K562 (cell line): ENCODE results near the gene PM20D2. TPM values are rescaled to one million over a fixed set of nuclear protein-coding genes. Genes with fewer than 3 reads are reported as not detected.

ENCODE experiments used
- ATAC-seq: fragments of 200-7000 bp; cut with Tn5 transposase; 3 replicates; pipeline ENCODE4 v1.9.1; 2020; ENCODE audit warnings: moderate library complexity
- BruUV-seq: library from RNA; stranded (reverse); fragments of 400-500 nt; replicated peaks from 2 replicates; lab custom pipeline; 2021; lab: Mats Ljungman, UMichigan
- CTCF ChIA-PET: fragments of 300-600 bp; formaldehyde crosslinking; extraction: SDS; loops from one replicate; lab custom pipeline; 2021; ENCODE audit warnings: low intra/inter-chr PET ratio; lab: Yijun Ruan, JAX
- POLR2A ChIA-PET: fragments of 300-600, 350-650 bp; sonication (Branson Sonifier 250); formaldehyde crosslinking; extraction: SDS; loops from one replicate; lab custom pipeline; 2021; ENCODE audit warnings: antibody characterized with exemption, inconsistent platforms; lab: Yijun Ruan, JAX
- DNase-seq, 4 experiments: peaks; one replicate each; pipeline versions ENCODE4 v3.0.0 to v3.0.0-alpha.2; 2011 to 2018; ENCODE audit warnings: low spot score in 3 of 4, mixed read lengths in 3 of 4; ENCODE audit errors: extremely low read depth in 1 of 4
- FAIRE-seq: peaks from 2 replicates; lab custom pipeline; 2011; peaks lifted over from hg19 to GRCh38; lab: Jason Lieb, UNC
- H2AFZ ChIP-seq: 2 replicates; pipeline ENCODE4 v1.6.0; 2011; ENCODE audit warnings: low read depth, low read length, control low read depth, inconsistent platforms
- H3K27ac ChIP-seq: fragments of 200-600 bp; 3 replicates; pipeline ENCODE4 v1.8.0; 2011; ENCODE audit warnings: low read depth, mild to moderate bottlenecking, control low read depth, inconsistent platforms, low read length, moderate library complexity, mixed read lengths; ENCODE audit errors: extremely low read depth
- H3K27me3 ChIP-seq, 2 experiments: fragments of 300-600 bp in 1 of 2; 2 replicates in 1 of 2; 3 replicates in 1 of 2; pipeline versions ENCODE4 v1.6.0 to v1.8.0; 2011; ENCODE audit warnings: inconsistent platforms in 2 of 2, low read length in 2 of 2, mild to moderate bottlenecking in 1 of 2, mixed read lengths in 1 of 2, moderate library complexity in 1 of 2; ENCODE audit not compliant: control insufficient read depth in 2 of 2, insufficient read depth in 2 of 2
- H3K36me3 ChIP-seq: fragments of 300-600 bp; 3 replicates; pipeline ENCODE4 v1.8.0; 2011; ENCODE audit warnings: mild to moderate bottlenecking, low read length, inconsistent platforms; ENCODE audit not compliant: control insufficient read depth, insufficient read depth
- H3K4me1 ChIP-seq, 2 experiments: fragments of 200-600 bp in 1 of 2; replicated peaks in 1 of 2; 2 replicates in 1 of 2; 3 replicates in 1 of 2; pipeline versions ENCODE4 v1.5.1 to v1.8.0; 2011; ENCODE audit warnings: inconsistent platforms in 2 of 2, low read length in 2 of 2, mild to moderate bottlenecking in 1 of 2, mixed read lengths in 1 of 2, moderate library complexity in 1 of 2; ENCODE audit not compliant: control insufficient read depth in 2 of 2, insufficient read depth in 2 of 2
- H3K4me2 ChIP-seq: 2 replicates; pipeline ENCODE4 v1.6.1; 2011; ENCODE audit warnings: low read length, control low read depth, inconsistent platforms, mixed read lengths; ENCODE audit not compliant: insufficient read depth
- H3K4me3 ChIP-seq: fragments of 200-600 bp; sonication (generic), shearing (Covaris generic); 2 replicates; pipeline ENCODE4 v1.5.1; 2016; ENCODE audit warnings: control low read depth, inconsistent platforms
- H3K79me2 ChIP-seq: fragments of 200-600 bp; 3 replicates; pipeline ENCODE4 v1.8.0; 2011; ENCODE audit warnings: low read length, inconsistent platforms; ENCODE audit not compliant: control insufficient read depth, insufficient read depth
- H3K9ac ChIP-seq, 2 experiments: 2 replicates each; pipeline versions ENCODE4 v1.6.0 to v1.6.1; 2011; ENCODE audit warnings: low read depth in 2 of 2, low read length in 2 of 2, control low read depth in 1 of 2, inconsistent platforms in 1 of 2, mild to moderate bottlenecking in 1 of 2, mixed read lengths in 1 of 2; ENCODE audit not compliant: insufficient read depth in 1 of 2
- H3K9me1 ChIP-seq: one replicate; pipeline ENCODE4 v1.6.0; 2011; ENCODE audit warnings: inconsistent platforms, mild to moderate bottlenecking, low read length, moderate library complexity; ENCODE audit not compliant: control insufficient read depth, insufficient read depth
- H3K9me3 ChIP-seq: replicated peaks from 2 replicates; pipeline ENCODE4 v1.5.1; 2011; ENCODE audit warnings: low read depth, low read length, inconsistent platforms; ENCODE audit not compliant: control insufficient read depth, insufficient read depth
- H4K20me1 ChIP-seq: replicated peaks from 2 replicates; pipeline ENCODE4 v1.6.1; 2011; ENCODE audit warnings: low read length, inconsistent platforms, mixed read lengths; ENCODE audit not compliant: control insufficient read depth, insufficient read depth
- CBX8 ChIP-seq: fragments of 200-600 bp; sonication (generic); IDR thresholded peaks from 2 replicates; pipeline ENCODE4 v1.6.1; 2012; ENCODE audit warnings: borderline replicate concordance, mixed run types, low read depth, mild to moderate bottlenecking, moderate library complexity, mixed read lengths, low read length, control low read depth, inconsistent platforms; ENCODE audit not compliant: poor library complexity, severe bottlenecking; ENCODE audit errors: extremely low read depth
- EP300 ChIP-seq: IDR thresholded peaks from 2 replicates; pipeline ENCODE4 v1.6.1; 2012; ENCODE audit warnings: low read length, improper control_type of control experiment
- FOXJ3 ChIP-seq: sonication (generic); formaldehyde crosslinking; IDR thresholded peaks from 2 replicates; pipeline ENCODE4 v1.4.0; 2020; ENCODE audit warnings: mild to moderate bottlenecking, missing genetic modification reagents
- GABPB1 ChIP-seq: sonication (generic); formaldehyde crosslinking; IDR thresholded peaks from 2 replicates; pipeline ENCODE4 v1.8.0; 2022; ENCODE audit warnings: mild to moderate bottlenecking, missing genetic modification reagents
- SNIP1 ChIP-seq: fragments of 450-650 bp; IDR thresholded peaks from 2 replicates; pipeline ENCODE4 v1.7.1; 2017; ENCODE audit warnings: low read depth, mild to moderate bottlenecking
- SRSF3 ChIP-seq: fragments of 200-400 bp; formaldehyde crosslinking; IDR thresholded peaks from 2 replicates; pipeline ENCODE4 v1.6.1; 2016; ENCODE audit warnings: mild to moderate bottlenecking, low read length, moderate library complexity; ENCODE audit not compliant: insufficient read depth
- THRAP3 ChIP-seq: fragments of 450-650 bp; IDR thresholded peaks from 2 replicates; pipeline ENCODE4 v1.6.1; 2016; ENCODE audit warnings: mild to moderate bottlenecking, inconsistent platforms, borderline replicate concordance
- ZBTB17 ChIP-seq: fragments of 450-650 bp; formaldehyde crosslinking; IDR thresholded peaks from 2 replicates; pipeline ENCODE4 v1.4.0; 2020; ENCODE audit warnings: mild to moderate bottlenecking
- ZKSCAN3 ChIP-seq: fragments of 250-450 bp; sonication (Bioruptor Pico); IDR thresholded peaks from 2 replicates; pipeline ENCODE4 v1.4.0; 2020
- ZNF644 ChIP-seq: fragments of 200-800 bp; sonication (Bioruptor generic); IDR thresholded peaks from 2 replicates; pipeline ENCODE4 v1.6.1; 2016; ENCODE audit warnings: low read depth, missing genetic modification characterization, missing compliant biosample characterization
- WGBS: fragments of 100-300 bp; shearing (Covaris generic); methylation state at CpG from one replicate; pipeline ENCODE4 v1.1.6; 2016; ENCODE audit warnings: low coverage, mixed read lengths; ENCODE audit not compliant: insufficient coverage; ENCODE audit errors: missing lambda C conversion rate; 5-methylcytosine and 5-hydroxymethylcytosine counted together
- in situ Hi-C: fragments of 300-500 bp; cut with MboI; formaldehyde crosslinking; loops from 4 replicates; pipeline ENCODE4 v1.15.0; 2018; ENCODE audit warnings: inconsistent platforms, mixed read lengths
- intact Hi-C: fragments of 100-400 bp; cut with micrococcal nuclease; formaldehyde crosslinking; loops from 2 replicates; pipeline ENCODE4 v1.14.2; 2022
- polyA plus RNA-seq, 8 experiments: library from polyadenylated mRNA; depleted of rRNA in 4 of 8; stranded (reverse) in 5 of 8; unstranded in 3 of 8; fragments of >200 nt; fragmentation: Nextera tagmentation in 2 of 8; fragmentation: Illumina TruSeq in 1 of 8; extraction: Ambion mirVana in 2 of 8; extraction: Trizol in 1 of 8; gene quantifications; 2 replicates each; pipeline versions ENCODE4 v1.2.1 to v1.2.3, GENCODE V29; 2011 to 2014; ENCODE audit warnings: inconsistent platforms in 1 of 8, missing spikeins in 1 of 8
- total RNA-seq, 7 experiments: library from RNA; depleted of rRNA in 6 of 7; stranded (reverse); fragments of >200 nt in 6 of 7; fragmentation: Illumina TruSeq in 2 of 7; extraction: Trizol in 2 of 7; gene quantifications; 2 replicates each; pipeline versions ENCODE4 v1.2.1 to v1.2.3, GENCODE V29; 2011 to 2021; ENCODE audit warnings: low replicate concordance in 1 of 7
- TF ChIP-seq, protein P1 (sequence below): fragments of 250-450 bp; sonication (Bioruptor Pico); IDR thresholded peaks from 2 replicates; pipeline ENCODE4 v1.4.0; 2020; ENCODE audit warnings: mild to moderate bottlenecking
- TF ChIP-seq, protein P2 (sequence below): sonication (generic); formaldehyde crosslinking; IDR thresholded peaks from 2 replicates; pipeline ENCODE4 v1.8.0; 2022; ENCODE audit warnings: mild to moderate bottlenecking, missing genetic modification reagents
- TF ChIP-seq, protein P3 (sequence below): fragments of 450-650 bp; IDR thresholded peaks from 2 replicates; pipeline ENCODE4 v1.6.1; 2016; ENCODE audit warnings: missing biosample characterization, missing genetic modification characterization

The PM20D2 gene
- total and polyA plus RNA-seq, 9 of the 15 experiments (the other 6 are each of a cell fraction or from before 2014, with no cell fraction given), result 0.30 to 2.6 (median 1.00) TPM

DNA sequence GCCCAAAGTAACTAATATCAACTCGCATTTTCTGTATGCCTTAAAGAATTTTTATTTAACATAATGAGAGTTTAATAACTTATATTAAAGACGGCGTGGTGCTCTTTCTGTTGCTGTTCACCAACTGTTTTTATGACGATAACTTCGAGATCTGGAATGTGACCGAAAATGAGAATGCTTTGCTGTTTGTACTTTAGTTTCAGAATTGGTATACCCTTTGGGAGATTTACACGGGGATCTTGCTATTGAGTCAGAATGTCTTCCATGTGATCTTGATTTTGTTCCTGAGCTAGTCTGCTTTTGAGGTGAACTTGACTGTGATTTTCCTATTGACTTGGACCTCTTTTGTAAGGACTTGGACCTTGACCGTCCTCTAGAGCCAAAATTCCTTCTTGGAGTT, 47.4 kb upstream of the PM20D2 start:
- no peak for TF ChIP-seq SRSF3
- TF ChIP-seq CBX8, result peak; percentile 35
- intact Hi-C loops, result no loop called here
- FAIRE-seq (no peak), DNase-seq (no peak), ATAC-seq (no peak)
- Histone ChIP-seq H3K27me3 (peaks cover 5 to 6% of the 10 kb centered on the region in 2 experiments; a peak in 3 of 5 replicates), H3K36me3 (no peaks in the 10 kb centered on the region), H3K4me2 (no peak overlapping the region), H3K9me3 (no peaks in the 10 kb centered on the region), H3K27ac (no peak overlapping the region), H3K9ac (no peak overlapping the region), H3K4me3 (no peak overlapping the region), H3K79me2 (no peaks in the 10 kb centered on the region), H3K4me1 (no peaks in the 10 kb centered on the region), H2AFZ (no peak overlapping the region), H4K20me1 (no peaks in the 10 kb centered on the region), H3K9me1 (no peaks in the 10 kb centered on the region)
- in situ Hi-C loops, result no loop called here
- 3% methylated on average over 8 of the region's 8 CpGs for WGBS
- ChIA-PET POLR2A (interaction anchor here (0.6 to 1.8 kb wide), 2 partner anchors 15 to 1278 kb away, joined by 3 to 5 read pairs; no protein-coding TSS in a partner anchor), CTCF (no interaction called here)
- no TSS peak for BruUV-seq

DNA sequence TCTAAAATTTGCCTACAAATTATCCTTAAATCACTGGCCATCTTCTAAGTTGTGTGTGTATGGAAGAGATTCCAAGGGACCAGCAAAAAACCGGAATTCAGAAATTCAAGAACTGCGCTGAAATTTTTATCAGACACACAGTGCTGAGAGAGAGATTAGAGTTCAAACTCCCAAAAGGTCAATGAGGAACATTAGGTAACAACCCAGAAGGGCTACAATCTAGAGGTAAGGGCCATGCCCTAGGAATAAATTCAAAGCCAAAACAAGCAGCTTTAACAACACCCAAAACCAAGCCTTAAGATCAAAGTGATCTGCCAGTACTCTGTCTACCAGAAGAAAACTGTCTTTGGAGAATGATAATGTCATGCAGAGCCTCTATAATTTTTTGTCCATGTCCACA, 45.7 kb upstream of the PM20D2 start:
- ATAC-seq (no peak), DNase-seq (no peak), FAIRE-seq (no peak)
- intact Hi-C loops, result no loop called here
- Histone ChIP-seq H3K27me3 (peaks cover 2 to 6% of the 10 kb centered on the region in 2 experiments; a peak in 2 of 5 replicates), H3K9me1 (no peaks in the 10 kb centered on the region), H4K20me1 (no peaks in the 10 kb centered on the region), H2AFZ (no peak overlapping the region), H3K27ac (no peak overlapping the region), H3K4me2 (no peak overlapping the region), H3K9ac (no peak overlapping the region), H3K9me3 (no peaks in the 10 kb centered on the region), H3K36me3 (no peaks in the 10 kb centered on the region), H3K4me1 (no peaks in the 10 kb centered on the region), H3K4me3 (no peak overlapping the region), H3K79me2 (no peaks in the 10 kb centered on the region)
- ChIA-PET POLR2A (interaction anchor here (0.7 to 1.8 kb wide), 2 partner anchors 16 to 27 kb away, joined by 3 to 5 read pairs; no protein-coding TSS in a partner anchor), CTCF (no interaction called here)
- TF ChIP-seq ZKSCAN3 (CRISPR knock-in tag) (no peak), FOXJ3 (CRISPR knock-in tag) (no peak), SNIP1 (no peak), ZBTB17 (CRISPR knock-in tag) (no peak), THRAP3 (no peak), EP300 (no peak), ZNF644 (tag) (no peak), GABPB1 (CRISPR knock-in tag) (no peak)
- TF ChIP-seq, protein P1, sequence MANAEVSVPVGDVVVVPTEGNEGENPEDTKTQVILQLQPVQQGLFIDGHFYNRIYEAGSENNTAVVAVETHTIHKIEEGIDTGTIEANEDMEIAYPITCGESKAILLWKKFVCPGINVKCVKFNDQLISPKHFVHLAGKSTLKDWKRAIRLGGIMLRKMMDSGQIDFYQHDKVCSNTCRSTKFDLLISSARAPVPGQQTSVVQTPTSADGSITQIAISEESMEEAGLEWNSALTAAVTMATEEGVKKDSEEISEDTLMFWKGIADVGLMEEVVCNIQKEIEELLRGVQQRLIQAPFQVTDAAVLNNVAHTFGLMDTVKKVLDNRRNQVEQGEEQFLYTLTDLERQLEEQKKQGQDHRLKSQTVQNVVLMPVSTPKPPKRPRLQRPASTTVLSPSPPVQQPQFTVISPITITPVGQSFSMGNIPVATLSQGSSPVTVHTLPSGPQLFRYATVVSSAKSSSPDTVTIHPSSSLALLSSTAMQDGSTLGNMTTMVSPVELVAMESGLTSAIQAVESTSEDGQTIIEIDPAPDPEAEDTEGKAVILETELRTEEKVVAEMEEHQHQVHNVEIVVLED, result no peak
- TF ChIP-seq, protein P2, sequence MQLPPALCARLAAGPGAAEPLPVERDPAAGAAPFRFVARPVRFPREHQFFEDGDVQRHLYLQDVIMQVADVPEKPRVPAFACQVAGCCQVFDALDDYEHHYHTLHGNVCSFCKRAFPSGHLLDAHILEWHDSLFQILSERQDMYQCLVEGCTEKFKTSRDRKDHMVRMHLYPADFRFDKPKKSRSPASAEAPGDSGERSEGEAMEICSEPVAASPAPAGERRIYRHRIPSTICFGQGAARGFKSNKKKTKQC (CRISPR knock-in tag), result no peak
- TF ChIP-seq, protein P3, sequence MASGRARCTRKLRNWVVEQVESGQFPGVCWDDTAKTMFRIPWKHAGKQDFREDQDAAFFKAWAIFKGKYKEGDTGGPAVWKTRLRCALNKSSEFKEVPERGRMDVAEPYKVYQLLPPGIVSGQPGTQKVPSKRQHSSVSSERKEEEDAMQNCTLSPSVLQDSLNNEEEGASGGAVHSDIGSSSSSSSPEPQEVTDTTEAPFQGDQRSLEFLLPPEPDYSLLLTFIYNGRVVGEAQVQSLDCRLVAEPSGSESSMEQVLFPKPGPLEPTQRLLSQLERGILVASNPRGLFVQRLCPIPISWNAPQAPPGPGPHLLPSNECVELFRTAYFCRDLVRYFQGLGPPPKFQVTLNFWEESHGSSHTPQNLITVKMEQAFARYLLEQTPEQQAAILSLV (tag), result no peak
- WGBS, result 3% methylated on average over 2 of the region's 2 CpGs
- in situ Hi-C loops, result no loop called here
- BruUV-seq, result no TSS peak
